ENCODE data around the gene BTD.

BTD gene

GRCh38 chr3:15667484-15667883 lies 65.9 kb downstream of the BTD start:
- peak; percentile 7 for DNase-seq (ENCODE audit: low read depth)

- DNase-seq (ENCODE audit: low read depth), result no peak
Observed at GRCh38 chr3:15673536-15673935, 72.0 kb downstream of the BTD start.

GRCh38 chr3:15676259-15676658 lies 74.7 kb downstream of the BTD start:
- no peak for DNase-seq (ENCODE audit: low read depth)

GRCh38 chr3:15679306-15679705 lies 77.8 kb downstream of the BTD start:
- DNase-seq (ENCODE audit: low read depth), result no peak

GRCh38 chr3:15681668-15682067 lies 80.1 kb downstream of the BTD start:
- no peak for DNase-seq (ENCODE audit: low read depth)

GRCh38 chr3:15682561-15683185 lies 81.1 kb downstream of the BTD start:
- DNase-seq (ENCODE audit: low read depth), result no peak

- no peak for DNase-seq (ENCODE audit: low read depth)
Observed at GRCh38 chr3:15683253-15683652, 81.7 kb downstream of the BTD start.

- DNase-seq (ENCODE audit: low read depth), result no peak
Observed at GRCh38 chr3:15685927-15686326, 84.4 kb downstream of the BTD start.

- no peak for DNase-seq (ENCODE audit: low read depth)
Observed at GRCh38 chr3:15690230-15690629, 88.7 kb downstream of the BTD start.

- DNase-seq (ENCODE audit: low read depth), result no peak
Observed at GRCh38 chr3:15690748-15691147, 89.2 kb downstream of the BTD start.

GRCh38 chr3:15693355-15693754 lies 91.8 kb downstream of the BTD start:
- DNase-seq (ENCODE audit: low read depth), result no peak

- DNase-seq (ENCODE audit: low read depth), result no peak
Observed at GRCh38 chr3:15694628-15695027, 93.1 kb downstream of the BTD start.

Measured in stimulated activated CD8-positive, alpha-beta memory T cell treated with anti-CD3 and anti-CD28 coated beads, Interleukin-4, amount 100 ng/mL, for 24 hours (primary cell).